Posterior cingulate gyrus (tissue), 11 donors: ENCODE measurements around the gene BMPER.
A peak's percentile ranks its signal among the peaks of the same experiment; 100 is the strongest.

Experiments used
- DNase-seq, 10 donors: peaks; one replicate each; pipeline versions ENCODE4 v3.0.0 to v3.0.0-alpha.2; 2020 to 2021; ENCODE audit warnings: mixed read lengths in 3 of 10
- intact Hi-C: fragments of 100-400 bp; cut with DNase I; formaldehyde crosslinking; loops from one replicate; pipeline ENCODE4 v1.15.1; 2023

BMPER gene

GRCh38 chr7:34121366-34121765, 216.0 kb downstream of the BMPER start:
- intact Hi-C loops = no loop called here
- no peak for DNase-seq

- no peak for DNase-seq
- intact Hi-C loops = no loop called here
These were observed 218.0 kb downstream of the BMPER start for GRCh38 chr7:34123316-34123715.

GRCh38 chr7:34124765-34125164, 219.4 kb downstream of the BMPER start:
- intact Hi-C loops = no loop called here
- no peak for DNase-seq

- DNase-seq = no peak
- intact Hi-C loops = no loop called here
These were observed 223.4 kb downstream of the BMPER start for GRCh38 chr7:34128762-34129161.

GRCh38 chr7:34130558-34131295, 225.4 kb downstream of the BMPER start:
- peak in 1 of 10 donors; percentile 38 for DNase-seq

GRCh38 chr7:34131371-34131770, 226.0 kb downstream of the BMPER start:
- intact Hi-C loops = no loop called here
- DNase-seq = peak in 1 of 10 donors; percentile 63

More at GRCh38 chr7:34130558-34131295, 225.4 kb downstream of the BMPER start:
- intact Hi-C loops = no loop called here

GRCh38 chr7:34133356-34133982, 228.1 kb downstream of the BMPER start:
- peak in 1 of 10 donors; percentile 43 for DNase-seq
- intact Hi-C loops = no loop called here

- peak; percentile 42 to 93 (median 66) for DNase-seq
- intact Hi-C loops = no loop called here
These were observed 228.8 kb downstream of the BMPER start for GRCh38 chr7:34133983-34134782.

- DNase-seq = peak in 1 of 10 donors; percentile 35
- intact Hi-C loops = no loop called here
These were observed 230.6 kb downstream of the BMPER start for GRCh38 chr7:34135924-34136323.

- intact Hi-C loops = no loop called here
- peak in 1 of 10 donors; percentile 56 for DNase-seq
These were observed 231.4 kb downstream of the BMPER start for GRCh38 chr7:34136698-34137097.

GRCh38 chr7:34137176-34137575, 231.8 kb downstream of the BMPER start:
- DNase-seq = no peak
- intact Hi-C loops = no loop called here

GRCh38 chr7:34138483-34138882, 233.1 kb downstream of the BMPER start:
- intact Hi-C loops = no loop called here
- no peak for DNase-seq

- no peak for DNase-seq
- intact Hi-C loops = no loop called here
These were observed 233.7 kb downstream of the BMPER start for GRCh38 chr7:34139086-34139485.

GRCh38 chr7:34140066-34140465, 234.7 kb downstream of the BMPER start:
- no peak for DNase-seq
- intact Hi-C loops = no loop called here

GRCh38 chr7:34143402-34143801, 238.1 kb downstream of the BMPER start:
- no peak for DNase-seq
- intact Hi-C loops = no loop called here

GRCh38 chr7:34145603-34146002, 240.3 kb downstream of the BMPER start:
- intact Hi-C loops = no loop called here
- DNase-seq = no peak

GRCh38 chr7:34153656-34154270, 248.4 kb downstream of the BMPER start:
- no peak for DNase-seq
- intact Hi-C loops = no loop called here

- DNase-seq = no peak
- intact Hi-C loops = no loop called here
These were observed 250.0 kb downstream of the BMPER start for GRCh38 chr7:34155220-34155908.

GRCh38 chr7:34156336-34156735, 251.0 kb downstream of the BMPER start:
- no peak for DNase-seq
- intact Hi-C loops = no loop called here

- intact Hi-C loops = no loop called here
- peak in 6 of 10 donors; percentile 14 to 89 (median 52) for DNase-seq
These were observed 251.8 kb downstream of the BMPER start for GRCh38 chr7:34157137-34157536.
